Motor neuron (in vitro differentiated cells): ENCODE results near the gene MAGI3. TPM values are rescaled to one million over a fixed set of nuclear protein-coding genes. Genes with fewer than 3 reads are reported as not detected.
A peak's percentile ranks its signal among the peaks of the same experiment; 100 is the strongest.

Source experiments
- ATAC-seq, 8 experiments: fragments of 200-7000 bp; cut with Tn5 transposase; replicated peaks in 6 of 8; 2 replicates each; pipeline ENCODE4 v1.8.0; 2021; ENCODE audit warnings: mild to moderate bottlenecking in 8 of 8, moderate library complexity in 8 of 8
- H3K27ac ChIP-seq, 2 donors: fragments of 250-450 bp; sonication (Bioruptor Pico); 2 replicates each; pipeline ENCODE4 v1.9.0; 2021; ENCODE audit warnings: antibody characterized with exemption in 2 of 2, mild to moderate bottlenecking in 2 of 2, moderate library complexity in 1 of 2
- H3K4me1 ChIP-seq, 2 donors: fragments of 250-450 bp; sonication (Bioruptor Pico); replicated peaks in 1 of 2; 2 replicates each; pipeline ENCODE4 v1.6.1; 2021; ENCODE audit warnings: antibody characterized with exemption in 2 of 2, mild to moderate bottlenecking in 2 of 2, moderate library complexity in 1 of 2
- H3K4me3 ChIP-seq, 5 donors: fragments of 250-450 bp; sonication (Bioruptor Pico); 2 replicates each; pipeline ENCODE4 v1.9.0; 2021; ENCODE audit warnings: antibody characterized with exemption in 5 of 5, mild to moderate bottlenecking in 5 of 5, moderate library complexity in 4 of 5
- whole genome bisulfite sequencing, 10 experiments: fragments of 450-650 bp; shearing (Covaris generic); methylation state at CpG; one replicate each; pipeline ENCODE4 v1.0.0; 2022; 5-methylcytosine and 5-hydroxymethylcytosine counted together
- in situ Hi-C, 9 experiments: fragments of 400-800 bp; cut with MboI; loops; one replicate each; pipeline ENCODE4 v1.15.0; 2021; ENCODE audit warnings: low sequenced_read_pairs in 9 of 9, low pct_unique_long_range_greater_than_20kb in 2 of 9; ENCODE audit not compliant: unreplicated experiment in 9 of 9
- total RNA-seq, 8 experiments: library from RNA; unstranded; fragments of 300-600 nt; gene quantifications; 2 replicates each; pipeline versions ENCODE4 v1.2.3 to v1.2.4, GENCODE V29; 2022

The MAGI3 gene
- 10 to 100 TPM in 6 of 8 experiments, 1 to 10 TPM in 2; 3.9 to 21.3 (median 17.6) TPM for total RNA-seq

- peaks cover 10 to 15% of the 10 kb centered on the region in 2 donors for H3K4me1 ChIP-seq
- ATAC-seq = peak; percentile 85 to 95 (median 93)
- H3K27ac ChIP-seq = peak within 1 kb of the TSS; percentile 79 to 84
- in situ Hi-C loops = no loop called here
- peak within 1 kb of the TSS; percentile 82 to 93 (median 89) for H3K4me3 ChIP-seq
- WGBS, 10 experiments = 0 to 10% (median 2%) methylated on average over 2 to 17 of the region's 89 CpGs; no CpG with 5 or more reads in 7 of the 10 experiments
Measured at GRCh38 chr1:113389953-113390834, at the start of gene MAGI3. Gene MAGI3 (plus strand): TSS chr1:113390515. CDS start chr1:113391034, 519 bp downstream.

GRCh38 chr1:113353580-113353979, 36.7 kb upstream of the MAGI3 start:
- no peak for ATAC-seq
- no peak overlapping the region for H3K4me3 ChIP-seq
- H3K27ac ChIP-seq = no peak overlapping the region
- WGBS, 10 experiments = 0 to 87% (median 63%) methylated on average over 1 to 2 of the region's 2 CpGs; no CpG with 5 or more reads in 2 of the 10 experiments
- no peaks in the 10 kb centered on the region for H3K4me1 ChIP-seq
- in situ Hi-C loops = no loop called here

GRCh38 chr1:113363935-113364334, 26.4 kb upstream of the MAGI3 start:
- Histone ChIP-seq H3K27ac (no peak overlapping the region), H3K4me1 (no peaks in the 10 kb centered on the region), H3K4me3 (no peak overlapping the region)
- no peak for ATAC-seq
- in situ Hi-C loops = no loop called here
- whole genome bisulfite sequencing, 10 experiments = 0 to 100% (median 76%) methylated on average over 1 to 3 of the region's 3 CpGs; no CpG with 5 or more reads in 3 of the 10 experiments

DNA sequence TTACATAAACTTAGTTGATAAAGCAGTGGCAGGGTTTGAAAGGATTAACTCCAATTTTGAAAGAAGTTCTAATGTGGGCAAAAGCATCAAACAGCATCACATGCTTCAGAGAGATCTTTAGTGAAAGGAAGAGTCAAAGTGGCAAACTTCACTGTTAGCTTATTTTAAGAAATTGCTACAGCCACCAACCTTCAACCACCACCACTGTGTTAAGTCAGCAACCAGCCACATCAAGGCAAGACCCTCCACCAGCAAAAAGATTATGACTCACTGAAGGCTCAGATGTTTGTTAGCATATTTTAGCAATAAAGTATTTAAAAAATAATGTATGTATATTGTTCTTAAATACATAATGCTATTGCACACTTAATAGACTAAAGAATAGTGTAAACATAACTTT, 21.3 kb upstream of the MAGI3 start:
- in situ Hi-C loops = no loop called here
- H3K4me3 ChIP-seq = no peak overlapping the region
- no peaks in the 10 kb centered on the region for H3K4me1 ChIP-seq
- H3K27ac ChIP-seq = no peak overlapping the region
- no peak for ATAC-seq

- Histone ChIP-seq H3K4me3 (no peak overlapping the region), H3K4me1 (no peaks in the 10 kb centered on the region), H3K27ac (no peak overlapping the region)
- WGBS, 10 experiments = 0 to 100% (median 73%) methylated on average over 1 of the region's 1 CpG; no CpG with 5 or more reads in 2 of the 10 experiments
- ATAC-seq = no peak
- in situ Hi-C loops = no loop called here
Measured at GRCh38 chr1:113369699-113370098, 20.6 kb upstream of the MAGI3 start.

- WGBS, 10 experiments = 63 to 100% (median 78%) methylated on average over 1 to 3 of the region's 3 CpGs; no CpG with 5 or more reads in 2 of the 10 experiments
- ATAC-seq = no peak
- Histone ChIP-seq H3K4me1 (no peaks in the 10 kb centered on the region), H3K27ac (no peak overlapping the region), H3K4me3 (no peak overlapping the region)
- in situ Hi-C loops = no loop called here
Measured at GRCh38 chr1:113370868-113371267, 19.4 kb upstream of the MAGI3 start.

DNA sequence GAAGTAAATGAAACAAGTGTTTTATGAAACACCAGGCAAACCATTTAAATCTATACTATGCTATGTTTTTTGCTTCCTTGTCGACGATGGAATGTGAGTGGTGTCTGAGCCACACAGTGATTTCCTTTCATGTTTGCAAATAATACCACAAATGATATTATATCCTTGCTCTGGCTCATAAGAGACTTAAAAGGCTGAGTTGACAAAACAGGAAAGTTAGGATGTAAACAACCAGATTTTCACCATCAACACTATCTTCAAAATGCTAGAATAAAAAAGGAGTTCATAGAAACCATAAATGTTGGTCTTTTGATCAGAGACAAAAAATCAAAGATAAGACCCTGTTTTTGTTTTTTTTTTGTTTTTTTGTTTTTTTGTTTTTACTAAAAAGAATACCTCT, 17.8 kb upstream of the MAGI3 start:
- 23 to 94% (median 80%) methylated on average over 1 to 2 of the region's 2 CpGs; no CpG with 5 or more reads in 1 of the 10 experiments for WGBS, 10 experiments
- H3K4me3 ChIP-seq = no peak overlapping the region
- H3K4me1 ChIP-seq = no peaks in the 10 kb centered on the region
- no peak overlapping the region for H3K27ac ChIP-seq
- no peak for ATAC-seq
- in situ Hi-C loops = no loop called here

GRCh38 chr1:113373644-113374043, 16.7 kb upstream of the MAGI3 start:
- H3K27ac ChIP-seq = no peak overlapping the region
- H3K4me1 ChIP-seq = no peaks in the 10 kb centered on the region
- in situ Hi-C loops = no loop called here
- H3K4me3 ChIP-seq = no peak overlapping the region
- ATAC-seq = no peak

- WGBS, 10 experiments = 0 to 93% (median 76%) methylated on average over 2 to 5 of the region's 5 CpGs
- no peak for ATAC-seq
- Histone ChIP-seq H3K27ac (no peak overlapping the region), H3K4me1 (no peaks in the 10 kb centered on the region), H3K4me3 (no peak overlapping the region)
- in situ Hi-C loops = no loop called here
Measured at GRCh38 chr1:113375878-113376277, 14.4 kb upstream of the MAGI3 start.

DNA sequence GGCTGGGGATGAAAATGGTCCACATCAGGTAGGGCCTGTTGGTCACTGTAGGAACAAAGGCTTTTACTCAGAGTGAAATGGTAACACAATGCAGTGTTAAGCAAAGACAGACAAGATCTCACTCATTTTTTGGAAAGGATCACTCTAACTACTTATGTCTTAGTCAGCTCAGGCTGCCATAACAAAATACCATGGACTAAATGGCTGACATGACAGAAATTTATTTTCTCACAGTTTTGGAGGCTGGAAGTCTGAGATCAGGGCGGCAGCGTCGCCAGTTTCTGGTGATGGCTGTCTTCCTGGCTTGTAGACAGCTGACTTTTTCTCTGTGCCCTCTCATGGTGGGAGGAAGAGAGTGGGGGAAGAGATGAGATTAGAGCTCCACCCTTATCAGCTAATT, 10.2 kb upstream of the MAGI3 start:
- no peak for ATAC-seq
- Histone ChIP-seq H3K27ac (no peak overlapping the region), H3K4me3 (no peak overlapping the region), H3K4me1 (no peaks in the 10 kb centered on the region)
- in situ Hi-C loops = no loop called here
- 86 to 100% (median 97%) methylated on average over 1 to 3 of the region's 3 CpGs; no CpG with 5 or more reads in 3 of the 10 experiments for WGBS, 10 experiments

GRCh38 chr1:113388017-113388620, 2.2 kb upstream of the MAGI3 start:
- no peak for ATAC-seq
- no peak overlapping the region for H3K27ac ChIP-seq
- 85 to 100% (median 100%) methylated on average over 1 of the region's 1 CpG; no CpG with 5 or more reads in 5 of the 10 experiments for WGBS, 10 experiments
- H3K4me3 ChIP-seq = no peak overlapping the region
- in situ Hi-C loops = no loop called here
- H3K4me1 ChIP-seq = peaks cover 6 to 10% of the 10 kb centered on the region in 2 donors

DNA sequence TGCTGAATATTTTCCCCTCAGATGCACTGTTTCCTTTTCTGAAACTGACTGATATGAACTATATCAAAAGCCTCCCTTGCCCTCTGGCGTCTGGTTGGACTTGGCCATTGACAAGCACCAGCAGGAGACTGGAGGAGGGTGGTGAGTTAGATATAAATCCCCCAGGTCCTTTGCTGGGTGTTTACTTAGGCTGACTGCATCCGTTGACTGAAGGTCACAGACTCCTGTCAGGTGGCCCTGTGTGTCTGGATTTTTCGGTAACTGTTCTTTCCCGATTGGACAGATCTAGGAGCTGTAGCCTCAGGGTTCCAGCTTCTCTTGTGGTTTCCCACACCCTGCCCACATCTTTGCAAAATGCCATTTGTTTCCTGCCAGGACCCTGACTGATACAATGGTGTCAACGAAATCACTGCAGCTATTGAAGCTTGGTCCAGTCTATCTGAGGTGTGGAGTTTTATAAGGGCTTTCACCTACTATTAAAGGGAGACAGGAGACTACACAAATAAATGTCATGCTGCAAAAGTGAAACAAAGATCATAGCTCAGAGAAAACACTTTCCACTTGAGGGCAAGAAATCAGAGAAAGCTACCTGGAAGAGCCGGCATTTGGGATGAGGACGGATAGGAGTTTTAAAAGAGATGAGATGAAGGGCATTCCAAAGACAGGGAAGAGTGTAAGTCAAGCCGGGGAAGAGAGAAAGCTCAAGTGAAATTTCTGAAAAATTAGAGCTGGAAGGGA, 1.5 kb upstream of the MAGI3 start:
- Histone ChIP-seq H3K4me3 (peak overlapping the region in 1 of 5 donors; percentile 82), H3K4me1 (peaks cover 10% of the 10 kb centered on the region in 2 donors), H3K27ac (no peak overlapping the region)
- no peak for ATAC-seq
- 24 to 61% (median 49%) methylated on average over 2 to 8 of the region's 8 CpGs for WGBS, 10 experiments
- in situ Hi-C loops = no loop called here

DNA sequence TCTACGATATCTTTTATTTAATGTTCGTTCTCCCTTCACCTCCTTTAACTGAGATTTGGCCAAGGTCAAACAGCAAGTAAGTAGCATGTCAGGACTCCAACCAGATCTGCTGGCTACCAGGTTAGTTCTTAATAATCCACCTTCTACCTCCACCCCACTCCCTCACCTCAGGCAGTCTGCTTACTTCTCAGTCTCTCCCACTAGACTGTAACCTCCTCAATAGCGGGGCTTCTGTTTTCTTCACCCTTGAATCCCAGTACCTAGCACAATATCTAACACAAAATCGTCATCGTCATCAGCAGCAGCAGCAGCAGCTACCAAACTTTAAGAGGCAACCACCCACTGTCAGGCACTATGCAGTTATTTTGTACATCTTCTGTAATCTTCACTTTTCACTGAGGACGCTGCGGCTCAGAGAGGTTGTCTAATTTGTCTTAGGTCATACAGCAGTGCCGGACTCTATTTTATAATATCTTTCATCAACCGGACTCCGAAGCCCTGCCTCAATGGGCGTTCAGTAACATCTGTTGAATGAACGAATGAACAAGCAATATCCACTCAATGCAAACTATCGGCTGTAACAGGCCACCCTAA, 859 bp upstream of the MAGI3 start:
- WGBS, 10 experiments = 0 to 27% (median 10%) methylated on average over 2 to 13 of the region's 13 CpGs
- ATAC-seq = peak in 1 of 8 experiments; percentile 10
- H3K27ac ChIP-seq = no peak overlapping the region
- in situ Hi-C loops = no loop called here
- H3K4me1 ChIP-seq = peaks cover 10 to 15% of the 10 kb centered on the region in 2 donors
- peak overlapping the region; percentile 82 to 93 (median 89) for H3K4me3 ChIP-seq
